KMS-11 (cell line): ENCODE results near the gene FAR2.

Source experiments
- H2AFZ ChIP-seq: fragments of 200-600 bp; sonication (generic); 2 replicates; pipeline ENCODE4 v1.6.1; 2016; ENCODE audit warnings: antibody characterized with exemption, mixed run types, low read depth
- H3K27ac ChIP-seq: fragments of 200-600 bp; sonication (generic); 2 replicates; pipeline ENCODE4 v1.6.1; 2016; ENCODE audit warnings: mild to moderate bottlenecking, mixed run types
- H3K27me3 ChIP-seq: fragments of 200-600 bp; sonication (generic); 2 replicates; pipeline ENCODE4 v1.6.1; 2017; ENCODE audit warnings: mild to moderate bottlenecking, low read depth, mixed run types, moderate library complexity; ENCODE audit not compliant: insufficient read depth
- H3K36me3 ChIP-seq: fragments of 200-600 bp; sonication (generic); 2 replicates; pipeline ENCODE4 v1.6.1; 2017; ENCODE audit warnings: mild to moderate bottlenecking, mixed run types; ENCODE audit not compliant: insufficient read depth
- H3K4me1 ChIP-seq: fragments of 200-600 bp; sonication (generic); 2 replicates; pipeline ENCODE4 v1.6.1; 2016; ENCODE audit warnings: mild to moderate bottlenecking, low read depth, mixed run types; ENCODE audit not compliant: poor library complexity, severe bottlenecking
- H3K4me2 ChIP-seq: fragments of 200-600 bp; sonication (generic); 2 replicates; pipeline ENCODE4 v1.7.0; 2016; ENCODE audit warnings: mild to moderate bottlenecking, mixed run types
- H3K4me3 ChIP-seq: fragments of 200-600 bp; sonication (generic); IDR thresholded peaks from 2 replicates; pipeline ENCODE4 v1.6.1; 2017; ENCODE audit warnings: low read depth, low read length, mixed read lengths; ENCODE audit not compliant: insufficient read depth
- H3K79me2 ChIP-seq: fragments of 200-600 bp; sonication (generic); 2 replicates; pipeline ENCODE4 v1.6.1; 2016; ENCODE audit warnings: low read depth, mixed run types; ENCODE audit not compliant: insufficient read depth
- H3K9ac ChIP-seq: fragments of 200-600 bp; sonication (generic); 2 replicates; pipeline ENCODE4 v1.6.1; 2016; ENCODE audit warnings: mild to moderate bottlenecking, mixed run types
- H4K20me1 ChIP-seq: fragments of 200-600 bp; sonication (generic); 2 replicates; pipeline ENCODE4 v1.6.1; 2016; ENCODE audit warnings: mild to moderate bottlenecking, mixed run types; ENCODE audit not compliant: insufficient read depth
- CTCF ChIP-seq: fragments of 200-600 bp; sonication (generic); conservative IDR thresholded peaks from 2 replicates; pipeline ENCODE4 v1.6.1; 2017; ENCODE audit warnings: low read depth, mild to moderate bottlenecking, antibody characterized with exemption, low read length, moderate library complexity, mixed read lengths

The FAR2 gene

GRCh38 chr12:29228474-29229157 lies 79.5 kb downstream of the FAR2 start:
- Histone ChIP-seq H3K4me1 (no peaks in the 10 kb centered on the region), H3K79me2 (no peaks in the 10 kb centered on the region), H3K36me3 (no peaks in the 10 kb centered on the region), H3K27me3 (no peaks in the 10 kb centered on the region), H4K20me1 (no peaks in the 10 kb centered on the region), H3K4me3 (no peak overlapping the region), H3K9ac (no peak overlapping the region), H3K27ac (no peak overlapping the region), H3K4me2 (no peak overlapping the region), H2AFZ (no peak overlapping the region)
- TF ChIP-seq CTCF, result no peak

- Histone ChIP-seq H2AFZ (no peak overlapping the region), H3K27me3 (no peaks in the 10 kb centered on the region), H3K79me2 (no peaks in the 10 kb centered on the region), H3K9ac (no peak overlapping the region), H3K4me1 (no peaks in the 10 kb centered on the region), H3K4me3 (no peak overlapping the region), H3K27ac (no peak overlapping the region), H4K20me1 (no peaks in the 10 kb centered on the region), H3K4me2 (no peak overlapping the region), H3K36me3 (no peaks in the 10 kb centered on the region)
- no peak for TF ChIP-seq CTCF
Measured at GRCh38 chr12:29229158-29229505, 80.1 kb downstream of the FAR2 start.

- Histone ChIP-seq H3K27me3 (no peaks in the 10 kb centered on the region), H2AFZ (no peak overlapping the region), H3K9ac (no peak overlapping the region), H3K4me1 (no peaks in the 10 kb centered on the region), H3K4me3 (no peak overlapping the region), H4K20me1 (no peaks in the 10 kb centered on the region), H3K4me2 (no peak overlapping the region), H3K36me3 (no peaks in the 10 kb centered on the region), H3K27ac (no peak overlapping the region), H3K79me2 (no peaks in the 10 kb centered on the region)
- TF ChIP-seq CTCF, result no peak
Measured at GRCh38 chr12:29229937-29230336, 80.9 kb downstream of the FAR2 start.

GRCh38 chr12:29230800-29231560 lies 81.9 kb downstream of the FAR2 start:
- H3K27me3 ChIP-seq, result no peaks in the 10 kb centered on the region
- H3K4me2 ChIP-seq, result no peak overlapping the region
- H2AFZ ChIP-seq, result no peak overlapping the region
- H3K27ac ChIP-seq, result no peak overlapping the region
- no peaks in the 10 kb centered on the region for H3K4me1 ChIP-seq
- no peaks in the 10 kb centered on the region for H3K36me3 ChIP-seq
- H3K9ac ChIP-seq, result no peak overlapping the region
- H3K4me3 ChIP-seq, result no peak overlapping the region
- H4K20me1 ChIP-seq, result no peaks in the 10 kb centered on the region
- no peaks in the 10 kb centered on the region for H3K79me2 ChIP-seq
- no peak for TF ChIP-seq CTCF
